ENCODE measurements around the gene CEMIP2. TPM values are rescaled to one million over a fixed set of nuclear protein-coding genes. Genes with fewer than 3 reads are reported as not detected.

The CEMIP2 gene
- total and polyA plus RNA-seq, 2 of the 13 experiments (the other 11 are each of a cell fraction or from before 2014, with no cell fraction given) = 94.3 to 128 TPM

DNA sequence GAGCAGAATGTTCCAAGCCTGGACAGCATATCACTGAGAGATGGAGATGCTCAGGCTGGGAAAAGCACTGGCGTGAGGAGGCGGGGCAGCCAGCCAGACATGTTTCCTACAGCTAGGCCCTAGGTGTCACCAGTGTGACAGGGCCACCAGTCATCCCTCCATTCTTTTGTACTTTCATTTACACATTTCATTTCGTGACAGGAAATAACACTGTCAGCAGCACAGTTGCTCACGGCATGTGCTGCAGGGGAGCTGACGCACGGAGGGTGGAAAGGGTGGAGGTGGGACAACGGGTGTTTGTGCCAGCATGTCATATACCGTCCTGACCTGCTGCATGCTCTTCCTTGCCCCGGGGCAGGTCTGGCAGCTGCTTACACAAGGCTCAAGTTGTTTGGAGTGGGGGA is 14.8 kb upstream of the CEMIP2 start (continued):
- TF ChIP-seq, protein P1, sequence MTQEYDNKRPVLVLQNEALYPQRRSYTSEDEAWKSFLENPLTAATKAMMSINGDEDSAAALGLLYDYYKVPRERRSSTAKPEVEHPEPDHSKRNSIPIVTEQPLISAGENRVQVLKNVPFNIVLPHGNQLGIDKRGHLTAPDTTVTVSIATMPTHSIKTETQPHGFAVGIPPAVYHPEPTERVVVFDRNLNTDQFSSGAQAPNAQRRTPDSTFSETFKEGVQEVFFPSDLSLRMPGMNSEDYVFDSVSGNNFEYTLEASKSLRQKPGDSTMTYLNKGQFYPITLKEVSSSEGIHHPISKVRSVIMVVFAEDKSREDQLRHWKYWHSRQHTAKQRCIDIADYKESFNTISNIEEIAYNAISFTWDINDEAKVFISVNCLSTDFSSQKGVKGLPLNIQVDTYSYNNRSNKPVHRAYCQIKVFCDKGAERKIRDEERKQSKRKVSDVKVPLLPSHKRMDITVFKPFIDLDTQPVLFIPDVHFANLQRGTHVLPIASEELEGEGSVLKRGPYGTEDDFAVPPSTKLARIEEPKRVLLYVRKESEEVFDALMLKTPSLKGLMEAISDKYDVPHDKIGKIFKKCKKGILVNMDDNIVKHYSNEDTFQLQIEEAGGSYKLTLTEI (CRISPR knock-in tag; conservative IDR thresholded peaks at IDR 0.05) = no peak
- TF ChIP-seq NFATC3 (CRISPR knock-in tag; IDR thresholded peaks at IDR 0.05) (no peak), ZNF850 (CRISPR knock-in tag; conservative IDR thresholded peaks at IDR 0.05) (no peak), ZNF12 (CRISPR knock-in tag; IDR thresholded peaks at IDR 0.05) (no peak), ZNF777 (CRISPR knock-in tag; IDR thresholded peaks at IDR 0.05) (no peak), ZNF205 (CRISPR knock-in tag; IDR thresholded peaks at IDR 0.05) (no peak), ZNF30 (CRISPR knock-in tag; IDR thresholded peaks at IDR 0.05) (no peak), BCL6 (CRISPR knock-in tag; IDR thresholded peaks at IDR 0.05) (0 out of 2 replicates have a peak, but pooled peaks have one; percentile 18), HNRNPUL1 (IDR thresholded peaks at IDR 0.05; ENCODE audit: low read depth, low read length) (no peak), ZNF333 (CRISPR knock-in tag; IDR thresholded peaks at IDR 0.05; ENCODE audit: borderline replicate concordance) (no peak), MAFF (IDR thresholded peaks at IDR 0.05; ENCODE audit: low read depth, low read length) (no peak), MLX (CRISPR knock-in tag; IDR thresholded peaks at IDR 0.05) (no peak), ZNF614 (CRISPR knock-in tag; IDR thresholded peaks at IDR 0.05; ENCODE audit: borderline replicate concordance) (no peak; the same call in 1 of the 2 replicates), SP4 (CRISPR knock-in tag; IDR thresholded peaks at IDR 0.05) (no peak), U2AF1 (optimal IDR thresholded peaks at IDR 0.05; ENCODE audit: low read depth, low read length) (no peak), SP1 (IDR thresholded peaks at IDR 0.05) (no peak), SP1 (CRISPR knock-in tag; IDR thresholded peaks at IDR 0.05) (no peak), ZSCAN22 (CRISPR knock-in tag; IDR thresholded peaks at IDR 0.05) (no peak), ZBTB34 (CRISPR knock-in tag; IDR thresholded peaks at IDR 0.05) (no peak)
- TF ChIP-seq, protein P2, sequence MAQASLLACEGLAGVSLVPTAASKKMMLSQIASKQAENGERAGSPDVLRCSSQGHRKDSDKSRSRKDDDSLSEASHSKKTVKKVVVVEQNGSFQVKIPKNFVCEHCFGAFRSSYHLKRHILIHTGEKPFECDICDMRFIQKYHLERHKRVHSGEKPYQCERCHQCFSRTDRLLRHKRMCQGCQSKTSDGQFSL (CRISPR knock-in tag; IDR thresholded peaks at IDR 0.05) = no peak
- TF ChIP-seq, protein P3, sequence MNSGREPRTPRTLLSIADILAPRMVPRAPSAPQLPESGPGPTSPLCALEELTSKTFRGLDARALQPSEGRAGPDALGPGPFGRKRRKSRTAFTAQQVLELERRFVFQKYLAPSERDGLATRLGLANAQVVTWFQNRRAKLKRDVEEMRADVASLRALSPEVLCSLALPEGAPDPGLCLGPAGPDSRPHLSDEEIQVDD (CRISPR knock-in tag; IDR thresholded peaks at IDR 0.05; ENCODE audit: borderline replicate concordance) = 0 out of 2 replicates have a peak, but pooled peaks have one; percentile 26
- TF ChIP-seq, protein P4, sequence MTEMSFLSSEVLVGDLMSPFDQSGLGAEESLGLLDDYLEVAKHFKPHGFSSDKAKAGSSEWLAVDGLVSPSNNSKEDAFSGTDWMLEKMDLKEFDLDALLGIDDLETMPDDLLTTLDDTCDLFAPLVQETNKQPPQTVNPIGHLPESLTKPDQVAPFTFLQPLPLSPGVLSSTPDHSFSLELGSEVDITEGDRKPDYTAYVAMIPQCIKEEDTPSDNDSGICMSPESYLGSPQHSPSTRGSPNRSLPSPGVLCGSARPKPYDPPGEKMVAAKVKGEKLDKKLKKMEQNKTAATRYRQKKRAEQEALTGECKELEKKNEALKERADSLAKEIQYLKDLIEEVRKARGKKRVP (CRISPR knock-in tag; IDR thresholded peaks at IDR 0.05) = no peak
- TF ChIP-seq, protein P5, sequence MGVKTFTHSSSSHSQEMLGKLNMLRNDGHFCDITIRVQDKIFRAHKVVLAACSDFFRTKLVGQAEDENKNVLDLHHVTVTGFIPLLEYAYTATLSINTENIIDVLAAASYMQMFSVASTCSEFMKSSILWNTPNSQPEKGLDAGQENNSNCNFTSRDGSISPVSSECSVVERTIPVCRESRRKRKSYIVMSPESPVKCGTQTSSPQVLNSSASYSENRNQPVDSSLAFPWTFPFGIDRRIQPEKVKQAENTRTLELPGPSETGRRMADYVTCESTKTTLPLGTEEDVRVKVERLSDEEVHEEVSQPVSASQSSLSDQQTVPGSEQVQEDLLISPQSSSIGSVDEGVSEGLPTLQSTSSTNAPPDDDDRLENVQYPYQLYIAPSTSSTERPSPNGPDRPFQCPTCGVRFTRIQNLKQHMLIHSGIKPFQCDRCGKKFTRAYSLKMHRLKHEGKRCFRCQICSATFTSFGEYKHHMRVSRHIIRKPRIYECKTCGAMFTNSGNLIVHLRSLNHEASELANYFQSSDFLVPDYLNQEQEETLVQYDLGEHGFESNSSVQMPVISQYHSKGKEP (CRISPR knock-in tag; IDR thresholded peaks at IDR 0.05) = no peak
